Uterus (tissue), 2 donors: ENCODE data around the gene AMT.

Experiments
- CTCF ChIP-seq, 4 experiments: fragments of 200-600 bp in 2 of 4; fragments of 450-650 bp in 2 of 4; sonication (generic) in 2 of 4; IDR thresholded peaks; one replicate each; pipeline ENCODE4 v1.5.1; 2016 to 2019; ENCODE audit warnings: antibody characterized with exemption in 4 of 4, mild to moderate bottlenecking in 2 of 4, moderate library complexity in 1 of 4
- POLR2A ChIP-seq, 2 donors: fragments of 450-650 bp; IDR thresholded peaks; one replicate each; pipeline ENCODE4 v1.6.1; 2016; ENCODE audit warnings: antibody characterized with exemption in 2 of 2, mild to moderate bottlenecking in 1 of 2, moderate library complexity in 1 of 2

- peak; percentile 63 to 90 for TF ChIP-seq POLR2A (IDR thresholded peaks at IDR 0.05)
- peak in 3 of 4 experiments; percentile 3 to 9 (median 5) for TF ChIP-seq CTCF (IDR thresholded peaks at IDR 0.05)
Measured at GRCh38 chr3:49469936-49470713, 47.9 kb upstream of the AMT start, which contains the start of gene DAG1.
